GM12891 (cell line): ENCODE data around the gene SMS.

ENCODE experiments used
- PAX5 ChIP-seq: IDR thresholded peaks from 2 replicates; pipeline ENCODE4 v1.6.1; 2011; ENCODE audit warnings: low read length, moderate library complexity, mild to moderate bottlenecking; ENCODE audit not compliant: insufficient read depth, severe bottlenecking
- POLR2A ChIP-seq: IDR thresholded peaks from 2 replicates; pipeline ENCODE4 v1.6.1; 2011; ENCODE audit warnings: low read depth, low read length, control low read depth
- POLR2AphosphoS5 ChIP-seq: IDR thresholded peaks from 2 replicates; pipeline ENCODE4 v1.6.1; 2011; ENCODE audit warnings: low read depth, low read length, control low read depth
- SPI1 ChIP-seq: IDR thresholded peaks from 2 replicates; pipeline ENCODE4 v1.6.1; 2011; ENCODE audit warnings: low read depth, low read length, control low read depth
- TAF1 ChIP-seq: IDR thresholded peaks from 2 replicates; pipeline ENCODE4 v1.6.1; 2011; ENCODE audit warnings: low read depth, low read length, control low read depth

DNA sequence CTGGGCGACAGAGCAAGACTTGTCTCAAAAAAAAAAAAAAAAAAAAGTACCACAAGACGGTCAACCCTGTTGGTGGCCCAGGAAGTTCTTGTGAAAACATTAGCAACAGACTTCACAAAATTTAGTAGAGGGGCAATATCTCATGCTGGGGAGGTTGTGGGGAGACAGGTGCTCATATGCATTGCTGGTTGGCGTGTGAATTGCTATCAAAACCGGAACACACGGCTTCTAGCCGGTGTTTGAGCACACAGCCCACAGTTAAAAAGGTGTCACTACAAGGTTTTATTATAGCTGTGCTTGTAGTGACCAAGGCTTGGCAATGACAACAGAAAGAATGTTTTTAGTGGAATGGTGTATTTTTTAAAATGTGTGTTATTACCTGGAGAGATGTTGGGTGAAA, 41.8 kb downstream of the SMS start:
- TF ChIP-seq POLR2AphosphoS5 (no peak), TAF1 (no peak), POLR2A (no peak), SPI1 (no peak), PAX5 (no peak)
